ENCODE measurements around the gene UNC45B. TPM values are rescaled to one million over a fixed set of nuclear protein-coding genes. Genes with fewer than 3 reads are reported as not detected.

The UNC45B gene
- total and polyA plus RNA-seq, 2 donors (not counting 3 experiments of a cell fraction or from before 2014, with no cell fraction given): not detected

DNA sequence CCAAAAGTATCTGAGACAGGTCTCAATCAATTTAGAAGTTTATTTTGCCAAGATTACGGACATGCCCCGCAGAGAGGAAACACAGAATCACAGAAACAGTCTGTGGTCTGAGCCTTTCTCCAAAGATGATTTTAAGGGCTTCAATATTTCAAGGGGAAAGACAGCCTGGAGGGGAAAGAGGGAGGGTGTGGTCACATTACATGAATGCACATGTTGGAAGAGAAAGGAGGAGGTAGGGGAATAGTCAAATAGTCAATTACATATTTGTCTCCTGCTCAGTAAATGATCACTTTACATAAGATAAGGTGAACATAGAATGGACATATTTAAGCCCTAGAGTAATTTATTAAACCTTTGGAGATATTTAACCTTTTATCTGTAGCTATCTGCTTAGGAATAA is 12.3 kb downstream of the UNC45B start:
- intact Hi-C loops (cut with micrococcal nuclease): no loop called here

More for the DNA sequence above, 12.3 kb downstream of the UNC45B start:
- FAIRE-seq (no peak), DNase-seq (ENCODE audit: low read depth, low spot score) (no peak)
- ChIA-PET CTCF (no interaction called here), POLR2A (no interaction called here)
- dilution Hi-C loops (cut with MboI; ENCODE audit: extremely low pct_ligation_motif_present, low sequenced_read_pairs): no loop called here
- no TSS peak for BruUV-seq (replicated peaks)
- H4K20me1 ChIP-seq (replicated peaks; ENCODE audit: control insufficient read depth, extremely low read depth, insufficient read depth, low read length): no peaks in the 10 kb centered on the region
- no peak overlapping the region for H3K4me2 ChIP-seq (ENCODE audit: insufficient read depth, low read length)
- H3K4me3 ChIP-seq (replicated peaks in 1 of 3; ENCODE audit: insufficient read depth in 1 of 3, low read depth in 1 of 3, low read length in 3 of 3): no peak overlapping the region
- H3K9me3 ChIP-seq (replicated peaks; ENCODE audit: control insufficient read depth, insufficient read depth, low read length): no peaks in the 10 kb centered on the region
- H3K27ac ChIP-seq (ENCODE audit: insufficient read depth, low read depth, low read length): no peak overlapping the region
- H3K4me1 ChIP-seq (ENCODE audit: control insufficient read depth, extremely low read depth, insufficient read depth, low read length): no peaks in the 10 kb centered on the region
- TF ChIP-seq EZH2 (IDR thresholded peaks at IDR 0.05; ENCODE audit: borderline replicate concordance, low read depth, low read length, severe bottlenecking): no peak
- TF ChIP-seq POLR2A (IDR thresholded peaks at IDR 0.05; ENCODE audit: low read depth, low read length): no peak
- TF ChIP-seq, protein P1, sequence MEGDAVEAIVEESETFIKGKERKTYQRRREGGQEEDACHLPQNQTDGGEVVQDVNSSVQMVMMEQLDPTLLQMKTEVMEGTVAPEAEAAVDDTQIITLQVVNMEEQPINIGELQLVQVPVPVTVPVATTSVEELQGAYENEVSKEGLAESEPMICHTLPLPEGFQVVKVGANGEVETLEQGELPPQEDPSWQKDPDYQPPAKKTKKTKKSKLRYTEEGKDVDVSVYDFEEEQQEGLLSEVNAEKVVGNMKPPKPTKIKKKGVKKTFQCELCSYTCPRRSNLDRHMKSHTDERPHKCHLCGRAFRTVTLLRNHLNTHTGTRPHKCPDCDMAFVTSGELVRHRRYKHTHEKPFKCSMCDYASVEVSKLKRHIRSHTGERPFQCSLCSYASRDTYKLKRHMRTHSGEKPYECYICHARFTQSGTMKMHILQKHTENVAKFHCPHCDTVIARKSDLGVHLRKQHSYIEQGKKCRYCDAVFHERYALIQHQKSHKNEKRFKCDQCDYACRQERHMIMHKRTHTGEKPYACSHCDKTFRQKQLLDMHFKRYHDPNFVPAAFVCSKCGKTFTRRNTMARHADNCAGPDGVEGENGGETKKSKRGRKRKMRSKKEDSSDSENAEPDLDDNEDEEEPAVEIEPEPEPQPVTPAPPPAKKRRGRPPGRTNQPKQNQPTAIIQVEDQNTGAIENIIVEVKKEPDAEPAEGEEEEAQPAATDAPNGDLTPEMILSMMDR (IDR thresholded peaks at IDR 0.05; ENCODE audit: extremely low read depth in 1 of 2, insufficient read depth in 1 of 2, low read depth in 1 of 2, low read length in 2 of 2): no peak
- TF ChIP-seq, protein P2, sequence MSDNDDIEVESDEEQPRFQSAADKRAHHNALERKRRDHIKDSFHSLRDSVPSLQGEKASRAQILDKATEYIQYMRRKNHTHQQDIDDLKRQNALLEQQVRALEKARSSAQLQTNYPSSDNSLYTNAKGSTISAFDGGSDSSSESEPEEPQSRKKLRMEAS (IDR thresholded peaks at IDR 0.05; ENCODE audit: insufficient read depth, insufficient read length): no peak
- no peak for TF ChIP-seq JUN (IDR thresholded peaks at IDR 0.05; ENCODE audit: borderline replicate concordance, insufficient read depth, insufficient read length, low read depth)
- no peak for TF ChIP-seq FOS (IDR thresholded peaks at IDR 0.05; ENCODE audit: borderline replicate concordance, insufficient read depth, low read length)
- TF ChIP-seq POLR2AphosphoS5 (IDR thresholded peaks at IDR 0.05; ENCODE audit: insufficient read depth, low read depth, low read length): no peak
- no peak for TF ChIP-seq MYC (IDR thresholded peaks at IDR 0.05; ENCODE audit: low read depth, low read length)
- no peak for TF ChIP-seq GATA2 (IDR thresholded peaks at IDR 0.05; ENCODE audit: insufficient read depth, insufficient read length, low read depth, low read length)
- no peak overlapping the region for H2AFZ ChIP-seq (ENCODE audit: low read depth, low read length)
- no peak overlapping the region for H3K9ac ChIP-seq (replicated peaks; ENCODE audit: extremely low read depth, insufficient read depth, low read length)
- peaks cover 4 to 11% of the 10 kb centered on the region in 2 experiments for H3K27me3 ChIP-seq (ENCODE audit: control insufficient read depth in 2 of 2, insufficient read depth in 2 of 2, low read length in 2 of 2)
- H3K79me2 ChIP-seq (ENCODE audit: control insufficient read depth, insufficient read depth, low read length): no peaks in the 10 kb centered on the region
- H3K36me3 ChIP-seq (ENCODE audit: control insufficient read depth in 2 of 2, extremely low read depth in 1 of 2, insufficient read depth in 2 of 2, low read length in 2 of 2): no peaks in the 10 kb centered on the region
- H3K9me1 ChIP-seq (replicated peaks; ENCODE audit: control insufficient read depth, extremely low read depth, insufficient read depth, low read length): no peaks in the 10 kb centered on the region

Measured in endothelial cell of umbilical vein (primary cell).